HG03095 (cell line): Measurements from ENCODE around the gene C5.

Experiments
- ATAC-seq: cut with Tn5 transposase; IDR thresholded peaks from one replicate; pipeline ENCODE4 v1.9.1; 2021; ENCODE audit warnings: moderate library complexity; ENCODE audit not compliant: unreplicated experiment

C5 gene

DNA sequence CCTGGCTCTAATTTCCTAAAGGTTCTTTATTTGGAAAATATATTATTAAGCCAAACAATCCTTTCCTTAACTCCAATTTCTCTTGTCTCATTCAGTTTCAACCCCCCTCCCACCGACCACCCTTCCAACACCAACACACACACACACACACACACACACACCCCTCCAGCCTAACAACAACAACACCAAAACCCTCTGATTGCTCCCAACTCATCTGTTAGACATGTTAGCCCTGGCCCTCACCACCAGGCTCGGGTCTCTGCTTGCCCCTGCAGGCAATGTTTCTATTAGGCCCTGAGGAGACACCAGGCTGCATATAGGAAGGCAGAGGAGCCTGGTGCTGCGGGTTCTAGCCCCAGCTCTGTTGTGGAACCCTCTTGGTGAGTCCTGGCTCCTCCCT lies 105.1 kb downstream of the C5 start:
- ATAC-seq = no peak

DNA sequence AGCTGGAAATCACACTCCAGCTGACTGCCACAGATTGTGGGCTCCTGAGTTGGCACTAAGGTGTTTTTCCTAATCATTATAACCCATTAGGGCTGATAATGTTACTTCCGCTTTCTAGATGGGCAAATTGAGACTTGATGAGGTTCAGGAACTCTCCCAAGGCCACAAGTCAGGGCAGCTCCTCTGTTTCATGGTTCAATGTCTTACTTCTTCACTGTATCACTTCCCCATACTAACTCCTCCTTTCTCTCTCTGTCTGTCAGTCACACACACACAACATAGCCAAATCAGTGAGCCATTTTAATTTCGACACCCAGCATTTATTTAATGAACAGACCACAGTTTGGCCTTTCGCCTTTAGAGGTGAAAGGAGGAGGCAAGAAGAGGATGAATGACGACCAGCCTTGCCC lies 105.6 kb downstream of the C5 start:
- peak; percentile 99 for ATAC-seq

DNA sequence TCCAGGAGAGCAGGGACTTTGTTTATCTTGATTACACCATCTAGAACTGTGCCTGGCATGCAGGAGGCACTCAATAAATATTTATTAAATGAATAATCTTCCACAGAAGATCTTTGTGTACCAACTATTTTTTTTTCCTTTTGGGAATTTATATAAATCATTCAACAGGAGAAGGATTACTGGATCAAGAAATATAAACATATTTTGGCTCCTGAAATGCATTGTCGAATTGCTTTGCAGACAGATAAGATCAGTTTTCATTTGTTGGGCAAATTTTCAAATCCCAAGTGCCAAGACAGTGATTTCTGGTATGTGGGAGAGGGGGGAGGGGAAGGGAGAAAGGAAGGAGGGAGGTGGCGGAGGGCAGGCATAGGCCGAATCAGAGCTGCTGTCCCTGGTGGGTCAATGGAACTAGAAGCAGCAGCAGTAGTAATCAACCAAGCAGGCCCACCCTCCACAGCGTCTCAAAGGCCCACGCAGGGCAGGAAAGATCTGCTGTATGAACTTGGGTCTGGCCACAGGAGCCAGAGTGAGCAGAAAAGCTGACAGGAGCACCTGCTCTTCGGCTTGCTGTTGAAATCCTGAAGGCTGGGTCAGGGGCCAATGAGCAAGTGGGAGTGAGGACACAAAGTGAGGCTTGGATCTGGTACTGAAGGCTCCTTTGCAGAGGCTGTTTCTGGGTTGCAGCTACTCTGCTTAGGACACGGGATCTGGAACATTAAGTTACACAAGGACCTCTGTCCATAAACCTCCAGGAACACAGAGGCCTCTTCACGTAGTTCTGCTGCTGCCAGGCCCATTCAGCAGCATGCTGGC lies 107.7 kb downstream of the C5 start:
- ATAC-seq = no peak

DNA sequence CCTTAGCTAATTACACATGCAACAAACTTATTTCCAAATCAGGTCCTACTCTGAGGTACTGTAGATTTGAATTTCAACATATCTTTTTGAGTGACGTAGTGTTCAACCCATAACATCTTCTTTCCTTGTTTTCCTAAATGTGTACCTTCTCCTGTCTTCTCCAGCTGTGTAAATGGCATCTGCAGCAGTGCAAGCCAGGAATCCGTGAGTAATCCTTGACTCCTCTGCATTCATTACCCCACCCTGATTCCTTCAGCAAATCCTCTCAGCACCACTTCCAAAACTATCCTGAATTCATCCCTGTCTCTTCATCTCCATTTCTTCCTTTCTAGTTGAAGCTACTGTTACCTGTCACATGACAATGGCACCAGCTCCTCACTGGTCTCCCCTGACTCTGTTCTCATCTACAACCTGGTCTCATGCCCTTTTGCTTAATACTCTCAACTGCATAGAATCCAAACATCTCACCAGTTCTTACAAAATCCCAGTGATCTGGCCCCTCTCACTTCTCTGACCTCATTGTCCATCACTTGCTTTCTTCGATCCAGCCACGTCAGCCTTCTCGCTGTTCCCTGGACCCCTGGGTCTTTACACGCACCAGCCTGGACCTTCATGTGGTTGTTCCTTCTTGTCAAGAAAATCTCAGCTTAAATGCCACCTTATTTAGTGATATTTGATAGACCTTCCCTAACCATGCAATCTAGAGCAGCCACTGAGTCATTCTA lies 108.9 kb downstream of the C5 start:
- no peak for ATAC-seq

GRCh38 chr9:120940573-120940972 lies 109.5 kb downstream of the C5 start:
- no peak for ATAC-seq

GRCh38 chr9:120938851-120939250 lies 111.2 kb downstream of the C5 start:
- no peak for ATAC-seq

DNA sequence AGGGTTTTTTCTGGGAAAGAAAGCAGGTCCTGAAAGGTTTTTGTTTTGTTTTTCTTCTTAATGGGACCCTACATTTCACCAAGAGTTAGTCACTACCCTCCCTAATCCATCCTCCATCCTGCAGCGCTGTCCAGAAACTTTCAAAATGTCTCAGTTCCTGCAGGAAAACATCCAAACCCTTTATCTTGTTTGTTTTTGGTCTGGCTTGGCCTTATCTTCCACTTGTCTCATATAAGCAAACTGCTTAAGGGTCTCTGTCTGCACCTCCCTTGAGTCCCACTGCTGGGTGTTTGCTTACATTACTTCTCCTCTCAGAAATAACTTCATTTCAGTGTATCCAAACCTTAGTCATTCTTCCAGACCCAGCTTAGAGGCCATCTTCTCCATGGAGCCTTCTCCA lies 112.5 kb downstream of the C5 start:
- no peak for ATAC-seq

DNA sequence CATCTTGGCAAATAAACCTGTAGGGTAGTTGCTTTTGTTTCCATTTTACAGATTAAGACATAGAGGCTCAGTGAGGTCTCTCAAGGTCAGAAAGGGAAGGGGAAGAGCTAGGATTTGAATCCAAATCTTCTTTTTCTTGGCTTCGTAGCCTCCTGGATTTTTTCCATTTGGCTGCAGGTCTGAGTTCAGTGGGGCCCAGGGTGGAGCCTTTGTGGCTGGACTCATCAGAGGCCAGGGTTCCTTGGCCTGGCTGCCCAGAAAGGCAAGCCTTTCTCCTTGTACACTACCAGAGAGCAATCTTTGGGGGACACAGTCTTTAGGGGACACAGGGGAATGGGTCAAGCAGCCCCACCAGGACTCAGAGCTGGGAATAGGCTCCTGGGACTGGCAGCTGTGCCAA lies 112.9 kb downstream of the C5 start:
- ATAC-seq = no peak

DNA sequence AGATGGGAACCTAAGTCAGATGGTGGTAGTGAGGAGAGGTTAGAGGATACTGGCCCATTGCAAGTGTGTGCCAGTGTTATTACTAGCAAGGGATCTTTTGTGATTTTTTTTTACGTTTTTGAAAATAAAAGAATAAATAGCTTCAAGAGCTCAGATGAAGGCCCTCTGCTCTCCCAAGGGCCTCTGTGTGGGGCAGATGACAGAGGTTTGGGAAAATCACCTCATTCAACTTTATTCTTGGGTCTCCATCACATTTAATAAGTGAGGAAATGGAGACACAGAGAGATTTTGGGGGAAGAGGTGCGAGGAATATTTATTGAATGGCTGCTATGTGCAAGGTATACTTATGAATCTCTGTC lies 113.3 kb downstream of the C5 start:
- ATAC-seq = no peak

GRCh38 chr9:120936011-120936763 lies 113.9 kb downstream of the C5 start:
- ATAC-seq = peak; percentile 35

GRCh38 chr9:120935383-120935857 lies 114.7 kb downstream of the C5 start:
- ATAC-seq = no peak

DNA sequence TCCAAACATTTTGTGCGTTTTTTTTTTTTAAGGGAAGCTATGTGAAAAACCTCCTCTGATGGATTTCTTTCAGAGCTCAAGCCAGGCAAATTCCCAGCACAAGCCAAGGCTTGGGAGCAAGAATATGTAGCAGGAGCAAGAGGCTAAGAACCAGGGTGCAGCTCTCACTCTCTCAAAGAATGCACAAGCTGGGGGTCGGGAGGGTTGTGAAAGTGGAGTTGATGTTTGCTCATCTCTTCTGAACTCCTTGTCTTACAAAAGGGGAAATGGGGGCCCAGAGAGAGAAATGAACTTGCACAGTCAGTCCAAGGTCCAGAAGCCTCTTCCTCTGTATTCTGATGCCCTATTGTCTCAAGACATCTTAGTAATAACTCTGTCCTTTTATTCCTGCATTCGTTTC lies 115.8 kb downstream of the C5 start:
- ATAC-seq = no peak

DNA sequence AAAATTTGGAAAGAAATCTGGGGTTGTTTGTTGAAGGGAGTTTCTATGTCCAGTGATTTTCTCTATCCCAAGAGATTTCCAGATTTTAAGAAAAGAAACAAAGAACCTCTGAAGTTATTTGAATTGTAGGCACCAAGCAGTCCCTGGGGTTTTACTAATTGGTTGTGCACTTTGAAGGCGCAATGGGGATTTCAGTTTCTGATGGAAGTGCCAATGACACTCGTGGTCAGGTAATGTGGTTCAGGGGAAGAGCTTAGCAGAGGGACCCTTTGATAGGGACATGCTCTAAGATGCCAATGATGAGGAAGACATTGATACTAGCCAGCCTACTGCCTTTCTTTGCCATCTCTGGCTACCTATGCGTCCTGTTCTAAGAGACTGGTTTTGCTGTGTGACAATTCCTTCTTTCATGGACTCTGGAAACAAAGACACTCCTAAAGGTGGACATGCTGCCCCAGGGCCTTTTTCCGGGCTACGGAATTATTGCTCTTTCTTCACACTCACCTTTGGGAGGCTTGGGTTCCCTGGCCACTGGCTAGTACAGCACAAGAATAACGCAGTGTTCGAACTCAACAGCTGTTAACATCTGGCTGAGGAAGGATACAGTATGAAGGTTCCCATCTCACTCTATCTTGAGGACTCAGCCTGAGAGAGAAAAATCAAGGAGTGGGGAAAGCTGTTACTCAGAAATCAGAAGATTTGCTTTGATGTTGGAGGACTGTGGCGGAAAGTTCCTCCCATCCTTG lies 116.6 kb downstream of the C5 start:
- ATAC-seq = no peak

DNA sequence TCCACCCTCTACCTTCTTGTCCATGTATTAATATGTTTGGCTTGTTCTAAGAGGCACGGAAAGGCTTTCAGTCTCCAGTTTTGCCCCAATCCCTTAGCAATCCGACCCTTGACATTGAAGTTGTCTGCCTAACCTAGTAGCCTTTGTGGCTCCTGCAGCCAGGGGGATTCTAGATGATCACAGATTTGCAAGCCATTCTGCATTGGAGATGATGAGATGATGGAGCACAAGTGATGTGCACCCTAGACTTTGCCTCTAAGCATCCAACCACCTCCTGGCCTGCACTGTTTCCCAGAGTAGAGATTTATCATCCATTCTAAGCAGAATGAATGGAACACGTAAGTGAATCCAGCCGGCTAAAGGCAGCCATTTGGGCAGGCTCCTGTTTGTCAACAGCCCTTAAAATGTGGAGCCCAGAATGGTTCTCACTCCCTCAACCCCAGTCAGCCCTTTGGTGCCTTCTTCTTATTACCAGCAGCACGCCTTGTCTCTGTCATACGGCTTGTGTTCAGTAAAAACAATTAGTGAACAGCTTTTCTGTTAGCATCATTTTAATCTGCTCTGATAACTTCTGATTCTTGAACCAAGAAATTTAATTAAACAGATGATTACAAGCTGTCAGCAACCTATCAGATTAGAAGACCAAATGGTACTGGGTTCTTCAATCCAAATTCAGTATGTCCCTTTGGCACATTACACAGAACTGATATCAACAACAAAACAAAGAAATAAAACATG lies 117.8 kb downstream of the C5 start:
- no peak for ATAC-seq

GRCh38 chr9:120931231-120932085 lies 118.6 kb downstream of the C5 start:
- peak; percentile 48 for ATAC-seq

- ATAC-seq = no peak
Measured at GRCh38 chr9:120929229-120929791, 120.8 kb downstream of the C5 start.

DNA sequence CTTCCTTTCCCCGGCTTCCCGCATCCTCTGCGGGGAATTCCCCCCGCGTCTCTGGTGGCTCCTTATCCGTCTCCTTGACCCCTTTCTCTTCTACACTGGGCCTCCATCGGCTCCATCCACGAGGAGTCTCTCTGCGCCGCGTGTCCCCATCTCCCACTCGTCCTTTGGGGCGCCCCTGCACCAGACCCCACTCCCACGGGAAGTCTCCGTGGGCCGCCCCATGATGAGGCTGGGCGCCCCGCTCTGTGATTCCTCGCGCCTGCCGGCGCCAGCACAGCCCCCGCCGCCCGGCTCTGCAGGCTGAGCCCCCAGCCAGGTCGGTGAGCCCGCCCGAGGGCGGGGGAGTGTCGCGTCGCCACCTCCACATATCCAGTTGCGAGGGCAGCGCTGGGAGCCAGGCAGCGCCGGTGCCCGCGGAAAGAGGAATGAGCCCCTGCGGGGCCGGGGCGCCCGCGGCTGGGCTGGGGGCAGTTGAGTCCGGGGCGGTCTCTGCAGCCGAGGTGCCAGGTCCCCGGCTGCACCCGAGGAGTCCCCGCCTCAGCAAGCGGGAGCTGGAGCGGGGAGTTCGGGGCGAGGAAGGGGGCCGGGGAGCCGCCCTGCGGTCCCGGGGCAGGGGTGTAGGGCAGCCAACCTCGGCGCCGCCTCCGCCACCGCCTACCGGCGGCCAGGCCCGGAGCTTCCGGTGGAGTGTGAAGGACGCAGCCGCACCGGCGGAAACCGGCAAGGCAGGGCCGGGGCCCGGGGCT lies 121.4 kb downstream of the C5 start:
- no peak for ATAC-seq

DNA sequence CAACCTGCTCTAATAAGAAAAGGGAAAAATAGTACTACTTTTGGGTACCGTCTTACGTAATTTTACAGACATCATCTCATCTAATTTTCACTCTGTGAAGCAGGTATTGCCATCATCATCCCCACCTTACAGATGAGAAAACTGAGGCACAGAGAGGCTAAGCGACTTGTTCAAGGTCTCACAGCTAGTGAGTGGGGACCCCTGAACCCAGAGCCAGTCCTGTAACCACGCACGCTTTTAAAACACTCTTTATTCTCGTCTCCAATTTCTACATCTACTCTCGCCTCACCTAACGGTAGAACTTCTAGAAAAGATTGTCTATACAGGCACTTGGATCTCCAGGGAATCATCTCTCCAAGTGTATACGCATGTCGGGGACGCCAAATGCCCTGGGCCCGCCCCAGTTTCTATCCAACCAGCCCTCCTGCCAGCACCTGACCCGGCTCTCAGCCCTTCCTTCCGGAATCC lies 122.0 kb downstream of the C5 start:
- ATAC-seq = no peak
